ENCODE results near the gene PRKD2.

PRKD2 gene

GRCh38 chr19:46648961-46649960 is 67.7 kb downstream of the PRKD2 start:
- DNase-seq (ENCODE audit: low spot score in 2 of 2) (no peak), ATAC-seq (no peak)
- Mint-ChIP-seq H3K4me1 (peaks cover 9% of the 10 kb centered on the region), H3K27ac (no peak overlapping the region), H3K4me3 (no peak overlapping the region), H3K9me3 (no peaks in the 10 kb centered on the region), H3K36me3 (peaks cover 6% of the 10 kb centered on the region)

- peak overlapping the region; percentile 5 for H3K4me3 Mint-ChIP-seq
Observed at GRCh38 chr19:46648060-46648960, 68.6 kb downstream of the PRKD2 start.

GRCh38 chr19:46646402-46646801 is 70.5 kb downstream of the PRKD2 start:
- no peak for DNase-seq (ENCODE audit: low spot score in 2 of 2)
- H3K27ac Mint-ChIP-seq: no peak overlapping the region
- peaks cover 9% of the 10 kb centered on the region for H3K4me1 Mint-ChIP-seq
- H3K4me3 Mint-ChIP-seq: no peak overlapping the region
- ATAC-seq: no peak
- H3K9me3 Mint-ChIP-seq: no peaks in the 10 kb centered on the region
- H3K36me3 Mint-ChIP-seq: peaks cover 6% of the 10 kb centered on the region

More at GRCh38 chr19:46648060-46648960, 68.6 kb downstream of the PRKD2 start:
- DNase-seq (ENCODE audit: low spot score in 2 of 2): no peak
- Mint-ChIP-seq H3K27ac (no peak overlapping the region), H3K9me3 (no peaks in the 10 kb centered on the region), H3K36me3 (peaks cover 6% of the 10 kb centered on the region), H3K4me1 (peaks cover 9% of the 10 kb centered on the region)
- peak; percentile 34 for ATAC-seq

- no peaks in the 10 kb centered on the region for H3K36me3 Mint-ChIP-seq
- H3K9me3 Mint-ChIP-seq: no peaks in the 10 kb centered on the region
- no peak overlapping the region for H3K27ac Mint-ChIP-seq
- peaks cover 9% of the 10 kb centered on the region for H3K4me1 Mint-ChIP-seq
- no peak for DNase-seq (ENCODE audit: low spot score in 2 of 2)
- no peak overlapping the region for H3K4me3 Mint-ChIP-seq
- no peak for ATAC-seq
Observed at GRCh38 chr19:46644720-46645119, 72.2 kb downstream of the PRKD2 start.

GRCh38 chr19:46640656-46641055 is 76.3 kb downstream of the PRKD2 start:
- Mint-ChIP-seq H3K27ac (no peak overlapping the region), H3K36me3 (no peaks in the 10 kb centered on the region), H3K9me3 (no peaks in the 10 kb centered on the region), H3K4me1 (no peaks in the 10 kb centered on the region), H3K4me3 (no peak overlapping the region)
- no peak for DNase-seq (ENCODE audit: low spot score in 2 of 2)
- no peak for ATAC-seq

- H3K36me3 Mint-ChIP-seq: no peaks in the 10 kb centered on the region
- H3K9me3 Mint-ChIP-seq: no peaks in the 10 kb centered on the region
- no peaks in the 10 kb centered on the region for H3K4me1 Mint-ChIP-seq
- no peak overlapping the region for H3K4me3 Mint-ChIP-seq
- ATAC-seq (peak; percentile 15), DNase-seq (ENCODE audit: low spot score in 2 of 2) (no peak)
- H3K27ac Mint-ChIP-seq: no peak overlapping the region
Observed at GRCh38 chr19:46639358-46640182, 77.3 kb downstream of the PRKD2 start.

GRCh38 chr19:46637224-46637623 is 79.7 kb downstream of the PRKD2 start:
- no peak for DNase-seq (ENCODE audit: low spot score in 2 of 2)
- no peaks in the 10 kb centered on the region for H3K36me3 Mint-ChIP-seq
- ATAC-seq: no peak
- H3K4me1 Mint-ChIP-seq: peaks cover 10% of the 10 kb centered on the region
- no peak overlapping the region for H3K4me3 Mint-ChIP-seq
- H3K27ac Mint-ChIP-seq: no peak overlapping the region
- H3K9me3 Mint-ChIP-seq: no peaks in the 10 kb centered on the region

GRCh38 chr19:46635920-46636761 is 80.8 kb downstream of the PRKD2 start, which contains the start of gene GNG8:
TSS of gene GNG8 (minus strand) at chr19:46636202. CDS start at chr19:46634682, 1,520 bp downstream.
- H3K4me1 Mint-ChIP-seq: peaks cover 10% of the 10 kb centered on the region
- no peak for DNase-seq (ENCODE audit: low spot score in 2 of 2)
- no peaks in the 10 kb centered on the region for H3K9me3 Mint-ChIP-seq

GRCh38 chr19:46634656-46635218 is 82.2 kb downstream of the PRKD2 start:
- Mint-ChIP-seq H3K4me1 (peaks cover 10% of the 10 kb centered on the region), H3K27ac (peak overlapping the region; percentile 35), H3K9me3 (no peaks in the 10 kb centered on the region), H3K4me3 (no peak overlapping the region), H3K36me3 (no peaks in the 10 kb centered on the region)
- no peak for ATAC-seq
- no peak for DNase-seq (ENCODE audit: low spot score in 2 of 2)

More at GRCh38 chr19:46635920-46636761, 80.8 kb downstream of the PRKD2 start, which contains the start of gene GNG8:
- ATAC-seq: no peak
- Mint-ChIP-seq H3K36me3 (no peaks in the 10 kb centered on the region), H3K4me3 (no peak within 1 kb of the TSS), H3K27ac (peak within 1 kb of the TSS; percentile 35)

- H3K9me3 Mint-ChIP-seq: no peaks in the 10 kb centered on the region
- H3K27ac Mint-ChIP-seq: no peak overlapping the region
- no peaks in the 10 kb centered on the region for H3K36me3 Mint-ChIP-seq
- H3K4me3 Mint-ChIP-seq: no peak overlapping the region
- ATAC-seq: peak; percentile 45
- peaks cover 10% of the 10 kb centered on the region for H3K4me1 Mint-ChIP-seq
- peak; percentile 81 to 97 for DNase-seq (ENCODE audit: low spot score in 2 of 2)
Observed at GRCh38 chr19:46634045-46634655, 82.8 kb downstream of the PRKD2 start.

GRCh38 chr19:46633130-46633529 is 83.8 kb downstream of the PRKD2 start:
- Mint-ChIP-seq H3K4me3 (no peak overlapping the region), H3K9me3 (no peaks in the 10 kb centered on the region), H3K27ac (no peak overlapping the region), H3K4me1 (peaks cover 10% of the 10 kb centered on the region), H3K36me3 (no peaks in the 10 kb centered on the region)
- ATAC-seq (no peak), DNase-seq (ENCODE audit: low spot score in 2 of 2) (no peak)

- no peak overlapping the region for H3K27ac Mint-ChIP-seq
Observed at GRCh38 chr19:46631481-46631880, 85.4 kb downstream of the PRKD2 start.

GRCh38 chr19:46630586-46631205 is 86.2 kb downstream of the PRKD2 start:
- H3K4me3 Mint-ChIP-seq: no peak overlapping the region
- ATAC-seq (no peak), DNase-seq (ENCODE audit: low spot score in 2 of 2) (no peak)
- no peaks in the 10 kb centered on the region for H3K9me3 Mint-ChIP-seq
- H3K27ac Mint-ChIP-seq: no peak overlapping the region
- peaks cover 16% of the 10 kb centered on the region for H3K4me1 Mint-ChIP-seq
- H3K36me3 Mint-ChIP-seq: no peaks in the 10 kb centered on the region

More at GRCh38 chr19:46631481-46631880, 85.4 kb downstream of the PRKD2 start:
- Mint-ChIP-seq H3K9me3 (no peaks in the 10 kb centered on the region), H3K4me1 (peaks cover 16% of the 10 kb centered on the region), H3K36me3 (no peaks in the 10 kb centered on the region), H3K4me3 (no peak overlapping the region)
- ATAC-seq (no peak), DNase-seq (ENCODE audit: low spot score in 2 of 2) (no peak)

Data from stimulated activated effector memory CD8-positive, alpha-beta T cell treated with anti-CD3 and anti-CD28 coated beads, Interleukin-12 subunit alpha, Interleukin-12 subunit beta, amount 100 ng/mL, for 72 hours (primary cell).